ENCODE results near the gene CAMKK2.

The CAMKK2 gene

GRCh38 chr12:121331248-121331647, 34.7 kb upstream of the CAMKK2 start:
- no peak for DNase-seq (ENCODE audit: extremely low spot score)
- ChIA-PET CTCF (no interaction called here), POLR2A (no interaction called here)
- TF ChIP-seq SP1 (IDR thresholded peaks at IDR 0.05) (no peak), FOXK2 (IDR thresholded peaks at IDR 0.05) (no peak), CTBP1 (IDR thresholded peaks at IDR 0.05; ENCODE audit: borderline replicate concordance) (no peak), FOXA1 (IDR thresholded peaks at IDR 0.05) (no peak), TARDBP (IDR thresholded peaks at IDR 0.05) (no peak), SUZ12 (IDR thresholded peaks at IDR 0.05) (no peak), BHLHE40 (IDR thresholded peaks at IDR 0.05; ENCODE audit: borderline replicate concordance) (no peak), LEF1 (IDR thresholded peaks at IDR 0.05; ENCODE audit: borderline replicate concordance) (no peak)

GRCh38 chr12:121330692-121331091, 34.2 kb upstream of the CAMKK2 start:
- POLR2A ChIA-PET = no interaction called here
- no peak for DNase-seq (ENCODE audit: extremely low spot score)
- CTCF ChIA-PET = no interaction called here
- TF ChIP-seq FOXK2 (IDR thresholded peaks at IDR 0.05) (no peak), CTBP1 (IDR thresholded peaks at IDR 0.05; ENCODE audit: borderline replicate concordance) (no peak), BHLHE40 (IDR thresholded peaks at IDR 0.05; ENCODE audit: borderline replicate concordance) (no peak), NFRKB (IDR thresholded peaks at IDR 0.05) (no peak), LEF1 (IDR thresholded peaks at IDR 0.05; ENCODE audit: borderline replicate concordance) (no peak), PKNOX1 (IDR thresholded peaks at IDR 0.05) (no peak), ELF4 (IDR thresholded peaks at IDR 0.05) (no peak), HDGF (IDR thresholded peaks at IDR 0.05; ENCODE audit: borderline replicate concordance) (no peak), FOXA1 (IDR thresholded peaks at IDR 0.05) (no peak), SP1 (IDR thresholded peaks at IDR 0.05) (no peak)

- DNase-seq (ENCODE audit: extremely low spot score) = no peak
- CTCF ChIA-PET = no interaction called here
- TF ChIP-seq ELF4 (IDR thresholded peaks at IDR 0.05) (no peak), LEF1 (IDR thresholded peaks at IDR 0.05; ENCODE audit: borderline replicate concordance) (no peak), PKNOX1 (IDR thresholded peaks at IDR 0.05) (no peak), SUZ12 (IDR thresholded peaks at IDR 0.05) (no peak)
- POLR2A ChIA-PET = no interaction called here
These were observed 33.7 kb upstream of the CAMKK2 start for GRCh38 chr12:121330195-121330594.

- ChIA-PET CTCF (no interaction called here), POLR2A (interaction anchor here (1.5 kb wide), 1 partner anchor 24 kb away, joined by 6 read pairs; the partner anchor contains the start of gene ANAPC5)
- TF ChIP-seq PKNOX1 (IDR thresholded peaks at IDR 0.05) (no peak), LEF1 (IDR thresholded peaks at IDR 0.05; ENCODE audit: borderline replicate concordance) (no peak), NFRKB (IDR thresholded peaks at IDR 0.05) (no peak), SP1 (IDR thresholded peaks at IDR 0.05) (no peak), BHLHE40 (IDR thresholded peaks at IDR 0.05; ENCODE audit: borderline replicate concordance) (no peak), FOXA1 (IDR thresholded peaks at IDR 0.05) (no peak), ARNT (IDR thresholded peaks at IDR 0.05) (no peak)
- no peak for DNase-seq (ENCODE audit: extremely low spot score)
These were observed 32.1 kb upstream of the CAMKK2 start for GRCh38 chr12:121328620-121329019.

- CTCF ChIA-PET = no interaction called here
These were observed 30.6 kb upstream of the CAMKK2 start for GRCh38 chr12:121326996-121327674.

GRCh38 chr12:121325922-121326396, 29.4 kb upstream of the CAMKK2 start:
- CTCF ChIA-PET = no interaction called here
- POLR2A ChIA-PET = no interaction called here
- DNase-seq (ENCODE audit: extremely low spot score) = no peak
- TF ChIP-seq FOXA1 (IDR thresholded peaks at IDR 0.05) (no peak), PKNOX1 (IDR thresholded peaks at IDR 0.05) (no peak), FOXM1 (IDR thresholded peaks at IDR 0.05; ENCODE audit: borderline replicate concordance) (no peak), LEF1 (IDR thresholded peaks at IDR 0.05; ENCODE audit: borderline replicate concordance) (no peak), SP1 (IDR thresholded peaks at IDR 0.05) (no peak)

More at GRCh38 chr12:121326996-121327674, 30.6 kb upstream of the CAMKK2 start:
- TF ChIP-seq CTBP1 (IDR thresholded peaks at IDR 0.05; ENCODE audit: borderline replicate concordance) = no peak
- TF ChIP-seq ARNT (IDR thresholded peaks at IDR 0.05) = no peak
- no peak for TF ChIP-seq L3MBTL2 (conservative IDR thresholded peaks at IDR 0.05)
- no peak for TF ChIP-seq ELF4 (IDR thresholded peaks at IDR 0.05)
- no peak for TF ChIP-seq LEF1 (IDR thresholded peaks at IDR 0.05; ENCODE audit: borderline replicate concordance)
- TF ChIP-seq BHLHE40 (IDR thresholded peaks at IDR 0.05; ENCODE audit: borderline replicate concordance) = no peak
- no peak for TF ChIP-seq TARDBP (IDR thresholded peaks at IDR 0.05)
- no peak for TF ChIP-seq SP1 (IDR thresholded peaks at IDR 0.05)
- no peak for TF ChIP-seq FOXA1 (IDR thresholded peaks at IDR 0.05)
- no peak for TF ChIP-seq NFRKB (IDR thresholded peaks at IDR 0.05)
- no peak for TF ChIP-seq HDGF (IDR thresholded peaks at IDR 0.05; ENCODE audit: borderline replicate concordance)
- TF ChIP-seq ZNF384 (IDR thresholded peaks at IDR 0.05) = no peak
- no peak for TF ChIP-seq PKNOX1 (IDR thresholded peaks at IDR 0.05)
- no peak for TF ChIP-seq FOXM1 (IDR thresholded peaks at IDR 0.05; ENCODE audit: borderline replicate concordance)
- POLR2A ChIA-PET = no interaction called here
- DNase-seq (ENCODE audit: extremely low spot score) = no peak

All from HEK293T (cell line).